ENCODE data around the gene KRTAP15-1. TPM values are rescaled to one million over a fixed set of nuclear protein-coding genes. Genes with fewer than 3 reads are reported as not detected.

KRTAP15-1 gene
- total RNA-seq, 3 donors from 2014 or later, result not detected

- no peaks in the 10 kb centered on the region for H3K9me3 ChIP-seq
- H3K27ac ChIP-seq, result no peak overlapping the region
- TF ChIP-seq POLR2A (IDR thresholded peaks at IDR 0.05) (no peak), POLR2AphosphoS5 (IDR thresholded peaks at IDR 0.05) (no peak)
- TF ChIP-seq, protein P1, sequence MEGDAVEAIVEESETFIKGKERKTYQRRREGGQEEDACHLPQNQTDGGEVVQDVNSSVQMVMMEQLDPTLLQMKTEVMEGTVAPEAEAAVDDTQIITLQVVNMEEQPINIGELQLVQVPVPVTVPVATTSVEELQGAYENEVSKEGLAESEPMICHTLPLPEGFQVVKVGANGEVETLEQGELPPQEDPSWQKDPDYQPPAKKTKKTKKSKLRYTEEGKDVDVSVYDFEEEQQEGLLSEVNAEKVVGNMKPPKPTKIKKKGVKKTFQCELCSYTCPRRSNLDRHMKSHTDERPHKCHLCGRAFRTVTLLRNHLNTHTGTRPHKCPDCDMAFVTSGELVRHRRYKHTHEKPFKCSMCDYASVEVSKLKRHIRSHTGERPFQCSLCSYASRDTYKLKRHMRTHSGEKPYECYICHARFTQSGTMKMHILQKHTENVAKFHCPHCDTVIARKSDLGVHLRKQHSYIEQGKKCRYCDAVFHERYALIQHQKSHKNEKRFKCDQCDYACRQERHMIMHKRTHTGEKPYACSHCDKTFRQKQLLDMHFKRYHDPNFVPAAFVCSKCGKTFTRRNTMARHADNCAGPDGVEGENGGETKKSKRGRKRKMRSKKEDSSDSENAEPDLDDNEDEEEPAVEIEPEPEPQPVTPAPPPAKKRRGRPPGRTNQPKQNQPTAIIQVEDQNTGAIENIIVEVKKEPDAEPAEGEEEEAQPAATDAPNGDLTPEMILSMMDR (IDR thresholded peaks at IDR 0.05), result no peak
- no peak overlapping the region for H3K4me3 ChIP-seq
- no peaks in the 10 kb centered on the region for H3K36me3 ChIP-seq
- no peaks in the 10 kb centered on the region for H3K27me3 ChIP-seq
- no peak for DNase-seq (ENCODE audit: low spot score in 2 of 2)
- intact Hi-C loops (cut with DNase I; ENCODE audit: low total_unique reads), result no loop called here
- H3K4me1 ChIP-seq, result no peaks in the 10 kb centered on the region
These were observed 3.0 kb upstream of the KRTAP15-1 start for GRCh38 chr21:30437010-30437565.

GRCh38 chr21:30443226-30443625 is 3.2 kb downstream of the KRTAP15-1 start:
- no peaks in the 10 kb centered on the region for H3K36me3 ChIP-seq
- DNase-seq (ENCODE audit: low spot score in 2 of 2), result no peak
- intact Hi-C loops (cut with DNase I; ENCODE audit: low total_unique reads), result no loop called here

DNA sequence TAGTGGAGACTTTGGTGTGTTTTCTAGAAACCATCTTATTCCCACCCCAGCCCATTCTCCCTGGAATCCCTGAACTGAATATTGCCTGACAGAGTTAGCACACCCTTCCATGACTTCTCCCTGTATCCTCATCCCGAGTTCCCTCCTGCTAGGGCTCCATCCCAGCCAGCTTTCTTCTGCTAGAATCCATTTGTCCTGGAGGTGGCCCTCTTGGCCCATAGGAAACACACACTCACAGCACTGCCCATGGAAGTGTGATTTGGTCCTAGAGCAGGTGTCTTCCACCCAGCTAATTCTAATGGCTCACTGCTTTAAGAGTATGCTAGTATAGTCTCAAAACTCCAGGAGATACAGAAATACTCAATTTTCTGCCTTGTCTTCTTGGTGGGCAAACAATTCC is 4.1 kb downstream of the KRTAP15-1 start:
- Histone ChIP-seq H3K27ac (no peak overlapping the region), H3K4me1 (no peaks in the 10 kb centered on the region), H3K27me3 (no peaks in the 10 kb centered on the region), H3K9me3 (no peaks in the 10 kb centered on the region), H3K36me3 (no peaks in the 10 kb centered on the region), H3K4me3 (no peak overlapping the region)
- intact Hi-C loops (cut with DNase I; ENCODE audit: low total_unique reads), result no loop called here
- no peak for DNase-seq (ENCODE audit: low spot score in 2 of 2)
- TF ChIP-seq POLR2AphosphoS5 (IDR thresholded peaks at IDR 0.05) (no peak), POLR2A (IDR thresholded peaks at IDR 0.05) (no peak)

More at GRCh38 chr21:30443226-30443625, 3.2 kb downstream of the KRTAP15-1 start:
- TF ChIP-seq POLR2A (IDR thresholded peaks at IDR 0.05) (no peak), POLR2AphosphoS5 (IDR thresholded peaks at IDR 0.05) (no peak)
- TF ChIP-seq, protein P1 (IDR thresholded peaks at IDR 0.05), result no peak
- H3K4me3 ChIP-seq, result no peak overlapping the region
- H3K27me3 ChIP-seq, result no peaks in the 10 kb centered on the region
- no peaks in the 10 kb centered on the region for H3K4me1 ChIP-seq
- H3K9me3 ChIP-seq, result no peaks in the 10 kb centered on the region
- H3K27ac ChIP-seq, result no peak overlapping the region

GRCh38 chr21:30447056-30447455 is 7.0 kb downstream of the KRTAP15-1 start:
- no peaks in the 10 kb centered on the region for H3K36me3 ChIP-seq
- intact Hi-C loops (cut with DNase I; ENCODE audit: low total_unique reads), result no loop called here
- DNase-seq (ENCODE audit: low spot score in 2 of 2), result no peak
- no peaks in the 10 kb centered on the region for H3K9me3 ChIP-seq
- H3K4me1 ChIP-seq, result no peaks in the 10 kb centered on the region
- TF ChIP-seq, protein P1 (IDR thresholded peaks at IDR 0.05), result no peak
- TF ChIP-seq POLR2A (IDR thresholded peaks at IDR 0.05), result no peak
- TF ChIP-seq POLR2AphosphoS5 (IDR thresholded peaks at IDR 0.05), result no peak
- no peaks in the 10 kb centered on the region for H3K27me3 ChIP-seq
- no peak overlapping the region for H3K4me3 ChIP-seq
- H3K27ac ChIP-seq, result no peak overlapping the region

- no peaks in the 10 kb centered on the region for H3K4me1 ChIP-seq
- TF ChIP-seq, protein P1 (IDR thresholded peaks at IDR 0.05), result no peak
- TF ChIP-seq POLR2A (IDR thresholded peaks at IDR 0.05) (no peak), POLR2AphosphoS5 (IDR thresholded peaks at IDR 0.05) (no peak)
- no peak overlapping the region for H3K4me3 ChIP-seq
- intact Hi-C loops (cut with DNase I; ENCODE audit: low total_unique reads), result no loop called here
- H3K27me3 ChIP-seq, result no peaks in the 10 kb centered on the region
- H3K36me3 ChIP-seq, result no peaks in the 10 kb centered on the region
- no peaks in the 10 kb centered on the region for H3K9me3 ChIP-seq
- DNase-seq (ENCODE audit: low spot score in 2 of 2), result no peak
- H3K27ac ChIP-seq, result no peak overlapping the region
These were observed 8.4 kb downstream of the KRTAP15-1 start for GRCh38 chr21:30448514-30448913.

Data from breast epithelium (tissue), 4 donors.